Measurements from ENCODE around the gene ADARB2. TPM values are rescaled to one million over a fixed set of nuclear protein-coding genes. Genes with fewer than 3 reads are reported as not detected.

The ADARB2 gene
- total and polyA plus RNA-seq, 4 donors = 0.22 to 1.3 (median 0.55) TPM

DNA sequence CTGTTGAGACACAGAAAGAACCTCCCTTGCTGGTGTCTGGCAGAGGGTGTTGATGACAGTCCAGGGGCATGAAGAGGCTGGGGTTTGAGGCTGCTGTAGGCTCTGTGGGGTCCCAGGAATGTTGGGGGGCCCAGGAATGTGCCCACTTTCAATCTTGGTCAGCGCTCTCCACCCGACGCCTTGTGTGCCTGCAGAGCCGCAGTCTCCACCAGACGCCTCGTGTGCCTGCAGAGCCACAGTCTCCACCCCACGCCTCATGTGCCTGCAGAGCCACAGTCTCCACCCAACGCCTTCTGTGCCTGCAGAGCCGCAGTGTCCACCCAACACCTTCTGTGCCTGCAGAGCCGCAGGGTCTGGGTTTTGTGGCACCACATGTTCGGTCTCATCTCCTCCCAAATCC, 84.0 kb downstream of the ADARB2 start:
- H3K9ac ChIP-seq (ENCODE audit: insufficient read depth in 1 of 2, low read length in 2 of 2) = no peak overlapping the region
- TF ChIP-seq, protein P1, sequence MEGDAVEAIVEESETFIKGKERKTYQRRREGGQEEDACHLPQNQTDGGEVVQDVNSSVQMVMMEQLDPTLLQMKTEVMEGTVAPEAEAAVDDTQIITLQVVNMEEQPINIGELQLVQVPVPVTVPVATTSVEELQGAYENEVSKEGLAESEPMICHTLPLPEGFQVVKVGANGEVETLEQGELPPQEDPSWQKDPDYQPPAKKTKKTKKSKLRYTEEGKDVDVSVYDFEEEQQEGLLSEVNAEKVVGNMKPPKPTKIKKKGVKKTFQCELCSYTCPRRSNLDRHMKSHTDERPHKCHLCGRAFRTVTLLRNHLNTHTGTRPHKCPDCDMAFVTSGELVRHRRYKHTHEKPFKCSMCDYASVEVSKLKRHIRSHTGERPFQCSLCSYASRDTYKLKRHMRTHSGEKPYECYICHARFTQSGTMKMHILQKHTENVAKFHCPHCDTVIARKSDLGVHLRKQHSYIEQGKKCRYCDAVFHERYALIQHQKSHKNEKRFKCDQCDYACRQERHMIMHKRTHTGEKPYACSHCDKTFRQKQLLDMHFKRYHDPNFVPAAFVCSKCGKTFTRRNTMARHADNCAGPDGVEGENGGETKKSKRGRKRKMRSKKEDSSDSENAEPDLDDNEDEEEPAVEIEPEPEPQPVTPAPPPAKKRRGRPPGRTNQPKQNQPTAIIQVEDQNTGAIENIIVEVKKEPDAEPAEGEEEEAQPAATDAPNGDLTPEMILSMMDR (IDR thresholded peaks at IDR 0.05; ENCODE audit: control extremely low read depth, extremely low read depth) = no peak
- 81 to 92% methylated on average over 11 of the region's 11 CpGs for WGBS, 2 donors
- H3K9me3 ChIP-seq (ENCODE audit: control insufficient read depth in 4 of 4, insufficient read depth in 3 of 4, low read length in 3 of 4) = peaks cover 0 to 3% (median 0%) of the 10 kb centered on the region in 4 donors
- no peaks in the 10 kb centered on the region for H3K4me1 ChIP-seq (ENCODE audit: control insufficient read depth in 5 of 5, insufficient read depth in 5 of 5, low read length in 5 of 5)
- H3K27ac ChIP-seq (ENCODE audit: low read depth in 1 of 2, low read length in 1 of 2) = no peak overlapping the region
- no peak for DNase-seq
- H3K4me3 ChIP-seq = no peak overlapping the region
- H3K27me3 ChIP-seq (ENCODE audit: control insufficient read depth in 3 of 3, insufficient read depth in 3 of 3, low read length in 2 of 3) = peaks cover 0 to 11% (median 7%) of the 10 kb centered on the region in 3 donors
- no peaks in the 10 kb centered on the region for H3K36me3 ChIP-seq (ENCODE audit: control insufficient read depth in 4 of 4, insufficient read depth in 4 of 4, low read length in 4 of 4)
- no peak for ATAC-seq (ENCODE audit: insufficient read depth, low FRiP score)

GRCh38 chr10:1652151-1652550, 85.2 kb downstream of the ADARB2 start:
- peaks cover 0 to 3% (median 0%) of the 10 kb centered on the region in 4 donors for H3K9me3 ChIP-seq (ENCODE audit: control insufficient read depth in 4 of 4, insufficient read depth in 3 of 4, low read length in 3 of 4)
- no peak for ATAC-seq (ENCODE audit: insufficient read depth, low FRiP score)
- peaks cover 0 to 9% (median 0%) of the 10 kb centered on the region in 3 donors for H3K27me3 ChIP-seq (ENCODE audit: control insufficient read depth in 3 of 3, insufficient read depth in 3 of 3, low read length in 2 of 3)
- 64 to 69% methylated on average over 9 of the region's 9 CpGs for WGBS, 2 donors
- TF ChIP-seq, protein P1 (IDR thresholded peaks at IDR 0.05; ENCODE audit: control extremely low read depth, extremely low read depth) = no peak
- H3K4me1 ChIP-seq (ENCODE audit: control insufficient read depth in 5 of 5, insufficient read depth in 5 of 5, low read length in 5 of 5) = no peaks in the 10 kb centered on the region
- no peak overlapping the region for H3K4me3 ChIP-seq
- no peak overlapping the region for H3K27ac ChIP-seq (ENCODE audit: low read depth in 1 of 2, low read length in 1 of 2)
- no peak overlapping the region for H3K9ac ChIP-seq (ENCODE audit: insufficient read depth in 1 of 2, low read length in 2 of 2)
- H3K36me3 ChIP-seq (ENCODE audit: control insufficient read depth in 4 of 4, insufficient read depth in 4 of 4, low read length in 4 of 4) = no peaks in the 10 kb centered on the region
- no peak for DNase-seq

- TF ChIP-seq, protein P1 (IDR thresholded peaks at IDR 0.05; ENCODE audit: control extremely low read depth, extremely low read depth) = no peak
- no peak overlapping the region for H3K9ac ChIP-seq (ENCODE audit: insufficient read depth in 1 of 2, low read length in 2 of 2)
- no peaks in the 10 kb centered on the region for H3K4me1 ChIP-seq (ENCODE audit: control insufficient read depth in 5 of 5, insufficient read depth in 5 of 5, low read length in 5 of 5)
- H3K27ac ChIP-seq (ENCODE audit: low read depth in 1 of 2, low read length in 1 of 2) = no peak overlapping the region
- DNase-seq (no peak), ATAC-seq (ENCODE audit: insufficient read depth, low FRiP score) (no peak)
- 83% methylated on average over 20 of the region's 20 CpGs for WGBS, 2 donors
- no peaks in the 10 kb centered on the region for H3K36me3 ChIP-seq (ENCODE audit: control insufficient read depth in 4 of 4, insufficient read depth in 4 of 4, low read length in 4 of 4)
- H3K4me3 ChIP-seq = no peak overlapping the region
- peaks cover 0 to 5% (median 0%) of the 10 kb centered on the region in 4 donors for H3K9me3 ChIP-seq (ENCODE audit: control insufficient read depth in 4 of 4, insufficient read depth in 3 of 4, low read length in 3 of 4)
- peaks cover 0 to 10% (median 0%) of the 10 kb centered on the region in 3 donors for H3K27me3 ChIP-seq (ENCODE audit: control insufficient read depth in 3 of 3, insufficient read depth in 3 of 3, low read length in 2 of 3)
Measured at GRCh38 chr10:1651270-1651966, 85.9 kb downstream of the ADARB2 start.
